Transverse colon (tissue), 4 donors: ENCODE results near the gene CDC42EP1. TPM values are rescaled to one million over a fixed set of nuclear protein-coding genes. Genes with fewer than 3 reads are reported as not detected.

Experiments used
- DNase-seq: peaks from one replicate; pipeline ENCODE4 v3.0.0-alpha.2; 2019
- H3K27ac ChIP-seq, 4 donors: fragments of 200-600 bp; sonication (generic); 2 replicates each; pipeline ENCODE4 v1.5.1; 2016 to 2018; ENCODE audit warnings: inconsistent platforms in 4 of 4
- H3K27me3 ChIP-seq: fragments of 200-600 bp; sonication (generic); 2 replicates; pipeline ENCODE4 v1.5.1; 2017; ENCODE audit warnings: inconsistent platforms
- H3K36me3 ChIP-seq, 4 donors: fragments of 200-600 bp; sonication (generic); 2 replicates each; pipeline ENCODE4 v1.5.1; 2017 to 2019; ENCODE audit warnings: inconsistent platforms in 4 of 4
- H3K4me1 ChIP-seq, 4 donors: fragments of 200-600 bp; sonication (generic); 2 replicates each; pipeline ENCODE4 v1.5.1; 2017 to 2020; ENCODE audit warnings: inconsistent platforms in 4 of 4
- H3K4me3 ChIP-seq, 4 donors: fragments of 200-600 bp; sonication (generic); 1 replicate in 1 of 4; 2 replicates in 3 of 4; pipeline versions ENCODE4 v1.5.1 to v1.6.1; 2017 to 2019; ENCODE audit warnings: inconsistent platforms in 4 of 4
- H3K9me3 ChIP-seq, 2 donors: fragments of 200-600 bp; sonication (generic); 2 replicates each; pipeline ENCODE4 v1.5.1; 2017 to 2019; ENCODE audit warnings: inconsistent platforms in 2 of 2
- CTCF ChIP-seq, 5 experiments: fragments of 200-600 bp in 3 of 5; fragments of 450-650 bp in 2 of 5; sonication (generic) in 3 of 5; IDR thresholded peaks; 1 replicate in 2 of 5; 2 replicates in 3 of 5; pipeline ENCODE4 v1.5.1; 2016 to 2017; ENCODE audit warnings: antibody characterized with exemption in 5 of 5, inconsistent platforms in 3 of 5, mild to moderate bottlenecking in 2 of 5, moderate library complexity in 1 of 5
- EP300 ChIP-seq: sonication (generic); formaldehyde crosslinking; IDR thresholded peaks from one replicate; pipeline ENCODE4 v1.6.1; 2017; ENCODE audit warnings: antibody characterized with exemption, low read depth
- POLR2A ChIP-seq: fragments of 450-650 bp; IDR thresholded peaks from one replicate; pipeline ENCODE4 v1.6.1; 2016; ENCODE audit warnings: antibody characterized with exemption, mild to moderate bottlenecking, moderate library complexity
- POLR2AphosphoS5 ChIP-seq, 3 donors: sonication (generic); formaldehyde crosslinking; IDR thresholded peaks; one replicate each; pipeline ENCODE4 v1.6.1; 2016; ENCODE audit warnings: antibody characterized with exemption in 3 of 3
- WGBS, 2 donors: methylation state at CpG; one replicate each; pipeline ENCODE4 v1.1.5; 2018; ENCODE audit warnings: low coverage in 1 of 2; 5-methylcytosine and 5-hydroxymethylcytosine counted together
- in situ Hi-C, 4 donors: fragments of 200-750 bp; cut with MboI; loops; one replicate each; pipeline versions ENCODE4 v1.15.0 to v1.15.1; 2017; ENCODE audit warnings: low sequenced_read_pairs in 3 of 4, low pct_ligation_motif_present in 1 of 4, low pct_unique_long_range_greater_than_20kb in 1 of 4
- intact Hi-C: fragments of 100-400 bp; cut with DNase I; formaldehyde crosslinking; loops from one replicate; pipeline ENCODE4 v1.15.1; 2023; ENCODE audit warnings: low total_unique reads
- total RNA-seq, 4 donors: library from RNA; depleted of rRNA; stranded (reverse); fragments of >200 nt; gene quantifications; one replicate each; pipeline ENCODE4 v1.1.0, GENCODE V29; 2016

The CDC42EP1 gene
- total RNA-seq, 4 donors from 2014 or later = 27.3 to 52.9 (median 28.9) TPM

- DNase-seq = peak; percentile 92
- in situ Hi-C loops = no loop called here
- Histone ChIP-seq H3K27me3 (no peaks in the 10 kb centered on the region), H3K27ac (peak overlapping the region; percentile 83 to 89 (median 88)), H3K4me3 (peak overlapping the region in 2 of 4 donors; percentile 7 to 11), H3K9me3 (no peaks in the 10 kb centered on the region), H3K4me1 (peaks cover 19 to 41% (median 26%) of the 10 kb centered on the region in 4 donors), H3K36me3 (no peaks in the 10 kb centered on the region)
- peak; percentile 8 to 70 (median 65) for TF ChIP-seq POLR2AphosphoS5 (IDR thresholded peaks at IDR 0.05)
- TF ChIP-seq CTCF (IDR thresholded peaks at IDR 0.05) = no peak
- TF ChIP-seq POLR2A = peak; percentile 81
- WGBS, 2 donors = 11% methylated on average over 27 of the region's 28 CpGs; no CpG with 5 or more reads in 1 of the 2 donors
- intact Hi-C loops = loop anchor here (2.0 kb wide), 1 partner anchor 21 kb away; no protein-coding TSS in a partner anchor
Observed at GRCh38 chr22:37545703-37546436, 14.4 kb upstream of the CDC42EP1 start.

- in situ Hi-C loops (no loop called here), intact Hi-C loops (no loop called here)
- WGBS, 2 donors = 63 to 80% methylated on average over 1 to 21 of the region's 21 CpGs
- TF ChIP-seq EP300 = no peak
- no peak for TF ChIP-seq POLR2A
- no peak for TF ChIP-seq POLR2AphosphoS5 (IDR thresholded peaks at IDR 0.05)
- TF ChIP-seq CTCF (IDR thresholded peaks at IDR 0.05) = no peak
- no peak overlapping the region for H3K4me3 ChIP-seq
- no peaks in the 10 kb centered on the region for H3K27me3 ChIP-seq
- peak overlapping the region; percentile 83 to 89 (median 88) for H3K27ac ChIP-seq
- peak; percentile 32 for DNase-seq
- H3K36me3 ChIP-seq = no peaks in the 10 kb centered on the region
- peaks cover 23 to 43% (median 26%) of the 10 kb centered on the region in 4 donors for H3K4me1 ChIP-seq
- H3K9me3 ChIP-seq = no peaks in the 10 kb centered on the region
Observed at GRCh38 chr22:37546437-37547250, 13.6 kb upstream of the CDC42EP1 start.

GRCh38 chr22:37547251-37547741 lies 13.0 kb upstream of the CDC42EP1 start:
- no peak overlapping the region for H3K4me3 ChIP-seq

More at GRCh38 chr22:37547251-37547741, 13.0 kb upstream of the CDC42EP1 start:
- DNase-seq = no peak
- in situ Hi-C loops (no loop called here), intact Hi-C loops (no loop called here)
- peaks cover 23 to 44% (median 29%) of the 10 kb centered on the region in 4 donors for H3K4me1 ChIP-seq
- H3K27ac ChIP-seq = peak overlapping the region; percentile 83 to 89 (median 88)
- H3K36me3 ChIP-seq = no peaks in the 10 kb centered on the region
- WGBS, 2 donors = 72% methylated on average over 9 of the region's 9 CpGs; no CpG with 5 or more reads in 1 of the 2 donors
- TF ChIP-seq EP300 (no peak), POLR2A (no peak), CTCF (IDR thresholded peaks at IDR 0.05) (no peak), POLR2AphosphoS5 (IDR thresholded peaks at IDR 0.05) (no peak)
- H3K27me3 ChIP-seq = no peaks in the 10 kb centered on the region
- no peaks in the 10 kb centered on the region for H3K9me3 ChIP-seq
